IMR-90 (cell line): ENCODE measurements around the gene POFUT2. TPM values are rescaled to one million over a fixed set of nuclear protein-coding genes. Genes with fewer than 3 reads are reported as not detected.

Experiments
- ATAC-seq: fragments of 200-7000 bp; cut with Tn5 transposase; 2 replicates; pipeline ENCODE4 v1.9.1; 2020; ENCODE audit warnings: low read depth, mild to moderate bottlenecking, moderate library complexity
- BruUV-seq: library from RNA; stranded (reverse); fragments of 400-500 nt; replicated peaks from 2 replicates; lab custom pipeline; 2021; lab: Mats Ljungman, UMichigan
- CTCF ChIA-PET: fragments of 300-600 bp; formaldehyde crosslinking; extraction: SDS; loops from one replicate; lab custom pipeline; 2021; ENCODE audit warnings: antibody characterized with exemption; lab: Yijun Ruan, JAX
- POLR2A ChIA-PET: fragments of 300-600 bp; sonication (Branson Sonifier 250); formaldehyde crosslinking; loops from one replicate; lab custom pipeline; 2022; ENCODE audit warnings: antibody characterized with exemption; ENCODE audit not compliant: unreplicated experiment; lab: Charles Lee
- DNase-seq: peaks from one replicate; pipeline ENCODE4 v3.0.0; 2013
- H2AFZ ChIP-seq: replicated peaks from 2 replicates; pipeline ENCODE3; 2013; ENCODE audit warnings: low read length, mild to moderate bottlenecking; ENCODE audit not compliant: poor library complexity
- H2AK5ac ChIP-seq: 2 replicates; pipeline ENCODE4 v1.6.1; 2013; ENCODE audit warnings: low read depth, low read length, inconsistent platforms
- H2AK9ac ChIP-seq: replicated peaks from 2 replicates; pipeline ENCODE3; 2013; ENCODE audit warnings: mild to moderate bottlenecking, low read depth, low read length, moderate library complexity; ENCODE audit not compliant: poor library complexity
- H2BK120ac ChIP-seq: 2 replicates; pipeline ENCODE4 v1.6.1; 2013; ENCODE audit warnings: low read depth, low read length, inconsistent platforms
- H2BK15ac ChIP-seq: 3 replicates; pipeline ENCODE4 v1.6.1; 2013; ENCODE audit warnings: low read depth, low read length, inconsistent platforms
- H2BK20ac ChIP-seq: 2 replicates; pipeline ENCODE4 v1.6.1; 2013; ENCODE audit warnings: low read depth, mild to moderate bottlenecking, inconsistent platforms, low read length, moderate library complexity
- H2BK5ac ChIP-seq: 2 replicates; pipeline ENCODE4 v1.6.1; 2013; ENCODE audit warnings: mild to moderate bottlenecking, low read depth, low read length, inconsistent platforms; ENCODE audit not compliant: poor library complexity, severe bottlenecking
- H3K14ac ChIP-seq: replicated peaks from 2 replicates; pipeline ENCODE4 v1.6.1; 2013; ENCODE audit warnings: low read depth, low read length, inconsistent platforms
- H3K18ac ChIP-seq: 2 replicates; pipeline ENCODE4 v1.6.1; 2013; ENCODE audit warnings: low read depth, low read length, control low read depth
- H3K23ac ChIP-seq: 2 replicates; pipeline ENCODE4 v1.6.1; 2013; ENCODE audit warnings: low read depth, low read length, inconsistent platforms
- H3K27ac ChIP-seq: 2 replicates; pipeline ENCODE4 v1.5.1; 2013; ENCODE audit warnings: mild to moderate bottlenecking, control low read depth, low read length; ENCODE audit not compliant: insufficient read depth
- H3K27me3 ChIP-seq: 2 replicates; pipeline ENCODE4 v1.6.1; 2013; ENCODE audit warnings: low read length; ENCODE audit not compliant: control insufficient read depth, insufficient read depth
- H3K36me3 ChIP-seq: 2 replicates; pipeline ENCODE4 v1.6.1; 2013; ENCODE audit warnings: low read length, mixed read lengths; ENCODE audit not compliant: control insufficient read depth, insufficient read depth
- H3K4ac ChIP-seq: 2 replicates; pipeline ENCODE4 v1.6.1; 2013; ENCODE audit warnings: low read depth, low read length, inconsistent platforms
- H3K4me1 ChIP-seq: 2 replicates; pipeline ENCODE4 v1.6.1; 2013; ENCODE audit warnings: low read length, mixed read lengths; ENCODE audit not compliant: control insufficient read depth, insufficient read depth
- H3K4me2 ChIP-seq: 2 replicates; pipeline ENCODE4 v1.6.1; 2013; ENCODE audit warnings: low read depth, mild to moderate bottlenecking, control low read depth, low read length, moderate library complexity
- H3K4me3 ChIP-seq: 2 replicates; pipeline ENCODE4 v1.5.1; 2013; ENCODE audit warnings: low read depth, mild to moderate bottlenecking, control low read depth, low read length, moderate library complexity; ENCODE audit not compliant: insufficient read depth
- H3K56ac ChIP-seq: 2 replicates; pipeline ENCODE4 v1.6.1; 2013; ENCODE audit warnings: low read length, inconsistent platforms; ENCODE audit not compliant: insufficient read depth; ENCODE audit errors: extremely low read depth
- H3K79me1 ChIP-seq, 2 experiments: 2 replicates each; pipeline ENCODE4 v1.6.1; 2013; ENCODE audit warnings: low read length in 2 of 2, inconsistent platforms in 1 of 2, low read depth in 1 of 2
- H3K9ac ChIP-seq: 2 replicates; pipeline ENCODE4 v1.6.1; 2013; ENCODE audit warnings: low read depth, low read length, control low read depth
- H3K9me1 ChIP-seq: 2 replicates; pipeline ENCODE4 v1.6.1; 2013; ENCODE audit warnings: low read length, inconsistent platforms; ENCODE audit not compliant: insufficient read depth
- H3K9me3 ChIP-seq: 2 replicates; pipeline ENCODE4 v1.6.1; 2013; ENCODE audit warnings: low read length; ENCODE audit not compliant: control insufficient read depth, insufficient read depth
- H4K20me1 ChIP-seq: 2 replicates; pipeline ENCODE4 v1.6.1; 2013; ENCODE audit warnings: low read length, inconsistent platforms; ENCODE audit not compliant: insufficient read depth
- H4K5ac ChIP-seq: 2 replicates; pipeline ENCODE4 v1.6.1; 2013; ENCODE audit warnings: mild to moderate bottlenecking, low read depth, low read length, control low read depth
- H4K8ac ChIP-seq, 2 experiments: 2 replicates each; pipeline ENCODE4 v1.6.1; 2013; ENCODE audit warnings: low read depth in 2 of 2, low read length in 2 of 2, control low read depth in 1 of 2, inconsistent platforms in 1 of 2
- H4K91ac ChIP-seq: 2 replicates; pipeline ENCODE4 v1.6.1; 2013; ENCODE audit warnings: low read depth, low read length, inconsistent platforms; ENCODE audit not compliant: insufficient read depth
- BHLHE40 ChIP-seq: fragments of 150-350 bp; IDR thresholded peaks from 2 replicates; pipeline ENCODE4 v1.6.1; 2016; ENCODE audit warnings: mild to moderate bottlenecking, low read depth, low read length
- CEBPB ChIP-seq: IDR thresholded peaks from 2 replicates; pipeline ENCODE4 v1.6.1; 2012; ENCODE audit warnings: low read depth, low read length, improper control_type of control experiment
- CHD1 ChIP-seq: IDR thresholded peaks from 2 replicates; pipeline ENCODE4 v1.6.1; 2012; ENCODE audit warnings: low read depth, low read length, improper control_type of control experiment
- MAFK ChIP-seq: IDR thresholded peaks from 2 replicates; pipeline ENCODE4 v1.6.1; 2012; ENCODE audit warnings: low read depth, low read length, improper control_type of control experiment
- MAZ ChIP-seq: IDR thresholded peaks from 2 replicates; pipeline ENCODE4 v1.6.1; 2012; ENCODE audit warnings: low read depth, mild to moderate bottlenecking, low read length, improper control_type of control experiment, moderate library complexity, borderline replicate concordance
- NFE2L2 ChIP-seq: fragments of 150-350 bp; IDR thresholded peaks from 2 replicates; pipeline ENCODE4 v1.6.1; 2016; ENCODE audit warnings: low read depth, mild to moderate bottlenecking, low read length
- POLR2A ChIP-seq: IDR thresholded peaks from 2 replicates; pipeline ENCODE4 v1.6.1; 2012; ENCODE audit warnings: mild to moderate bottlenecking, low read depth, low read length
- RAD21 ChIP-seq: IDR thresholded peaks from 2 replicates; pipeline ENCODE4 v1.6.1; 2012; ENCODE audit warnings: low read length, improper control_type of control experiment
- RCOR1 ChIP-seq: IDR thresholded peaks from 2 replicates; pipeline ENCODE4 v1.6.1; 2012; ENCODE audit warnings: mild to moderate bottlenecking, low read length, improper control_type of control experiment; ENCODE audit not compliant: insufficient replicate concordance
- SMC3 ChIP-seq: fragments of 150-350 bp; IDR thresholded peaks from 2 replicates; pipeline ENCODE4 v1.6.1; 2016; ENCODE audit warnings: low read depth, mild to moderate bottlenecking, antibody characterized with exemption, low read length, moderate library complexity
- USF2 ChIP-seq: fragments of 150-350 bp; IDR thresholded peaks from 2 replicates; pipeline ENCODE4 v1.6.1; 2017; ENCODE audit warnings: mild to moderate bottlenecking, antibody characterized with exemption, low read length, low read depth
- WGBS, 2 experiments: methylation state at CpG; one replicate each; pipeline versions ENCODE4 v1.1.5 to v1.1.7; 2013; ENCODE audit warnings: missing lambda C conversion rate in 2 of 2; ENCODE audit not compliant: insufficient read length in 1 of 2; ENCODE audit errors: extremely low coverage in 2 of 2; 5-methylcytosine and 5-hydroxymethylcytosine counted together
- dilution Hi-C: fragments of 300-500 bp; cut with HindIII; formaldehyde crosslinking; loops from one replicate; pipeline ENCODE4 v1.14.3; 2018; ENCODE audit warnings: low sequenced_read_pairs; ENCODE audit not compliant: unreplicated experiment
- in situ Hi-C: fragments of 300-500 bp; cut with MboI; formaldehyde crosslinking; loops from 3 replicates; pipeline ENCODE4 v1.14.3; 2019; ENCODE audit warnings: low sequenced_read_pairs, inconsistent platforms, mixed read lengths
- intact Hi-C: fragments of 100-400 bp; cut with micrococcal nuclease; formaldehyde crosslinking; loops from 2 replicates; pipeline ENCODE4 v1.10.0; 2022
- polyA plus RNA-seq, 3 experiments: library from polyadenylated mRNA; depleted of rRNA; stranded (reverse); fragments of >200 nt; gene quantifications; 2 replicates each; pipeline ENCODE4 v1.2.3, GENCODE V29; 2012; ENCODE audit warnings: low replicate concordance in 1 of 3
- total RNA-seq: library from RNA; depleted of rRNA; stranded (reverse); fragments of >200 nt; gene quantifications from 2 replicates; pipeline ENCODE4 v1.2.3, GENCODE V29; 2012
- TF ChIP-seq, protein P1 (sequence below): conservative IDR thresholded peaks from 2 replicates; pipeline ENCODE4 v1.5.1; 2012; ENCODE audit warnings: mild to moderate bottlenecking, low read depth, low read length, improper control_type of control experiment

Gene POFUT2
- total and polyA plus RNA-seq, 2 of the 4 experiments (the other 2 are of a cell fraction): 18.8 to 59.3 TPM

DNA sequence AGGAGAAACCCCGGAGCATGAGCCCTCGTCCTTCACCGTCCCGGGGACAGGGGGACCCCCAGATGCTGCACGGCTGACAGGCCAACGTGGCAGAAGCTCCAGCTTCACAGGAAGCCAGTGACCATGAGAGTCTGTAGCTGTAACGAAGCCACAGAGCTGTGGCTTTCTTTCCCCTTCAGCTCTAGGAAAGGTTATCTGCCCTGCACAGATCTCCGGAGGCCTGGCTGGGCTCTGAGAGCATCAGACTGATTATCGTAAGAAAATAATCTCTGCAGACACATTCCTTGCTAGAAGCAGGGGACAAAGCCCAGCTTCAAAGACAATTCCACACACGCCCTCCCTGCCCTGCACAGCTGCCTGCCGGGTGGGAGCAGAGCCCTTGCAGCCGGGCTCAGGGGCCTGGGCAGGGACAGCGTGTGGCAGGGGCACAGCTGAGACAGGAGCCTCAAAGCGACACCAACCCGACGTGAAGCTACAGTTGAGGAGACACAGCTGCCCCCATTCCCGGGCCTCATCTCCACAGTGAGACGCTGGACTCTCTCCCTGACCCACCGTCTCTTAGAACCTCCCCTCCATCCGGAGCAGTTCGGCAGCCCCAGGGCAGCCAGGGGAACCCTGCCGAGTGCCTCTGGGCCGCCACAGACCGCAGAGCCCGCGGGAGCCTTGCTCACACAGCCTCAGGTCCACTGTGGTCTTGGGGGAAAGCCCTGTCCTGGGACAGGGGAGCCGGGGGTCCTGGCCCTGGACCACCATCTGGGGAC lies 30.6 kb downstream of the POFUT2 start (continued):
- TF ChIP-seq MAZ: no peak

GRCh38 chr21:45256021-45256911 lies 31.4 kb downstream of the POFUT2 start:
- no TSS peak for BruUV-seq
- H2BK15ac ChIP-seq: no peak overlapping the region
- ATAC-seq (no peak), DNase-seq (no peak)
- CTCF ChIA-PET: interaction anchor here (0.7 kb wide), 1 partner anchor 116 kb away, joined by 4 read pairs; no protein-coding TSS in a partner anchor
- H2AK5ac ChIP-seq: no peak overlapping the region; the same call in 1 of the 2 replicates
- no peak overlapping the region for H2BK20ac ChIP-seq
- H4K5ac ChIP-seq: no peak overlapping the region
- no peak overlapping the region for H3K27ac ChIP-seq
- H3K23ac ChIP-seq: no peak overlapping the region
- H3K36me3 ChIP-seq: no peaks in the 10 kb centered on the region
- no peaks in the 10 kb centered on the region; the same call in 1 of the 2 replicates for H4K20me1 ChIP-seq
- no peak overlapping the region for H4K91ac ChIP-seq
- H3K18ac ChIP-seq: no peak overlapping the region
- dilution Hi-C loops (no loop called here), in situ Hi-C loops (no loop called here), intact Hi-C loops (no loop called here)
- H3K14ac ChIP-seq: no peak overlapping the region
- peaks cover 24% of the 10 kb centered on the region for H3K27me3 ChIP-seq
- H3K4ac ChIP-seq: no peak overlapping the region
- H2AFZ ChIP-seq: no peak overlapping the region
- H2AK9ac ChIP-seq: peak overlapping the region; percentile 57
- no peak overlapping the region for H4K8ac ChIP-seq
- H3K9ac ChIP-seq: no peak overlapping the region
- WGBS, 2 experiments: 91% methylated on average over 8 of the region's 31 CpGs; no CpG with 5 or more reads in 1 of the 2 experiments
- no peaks in the 10 kb centered on the region for H3K79me1 ChIP-seq
- no peak overlapping the region for H3K56ac ChIP-seq
- H3K9me3 ChIP-seq: peaks cover 4% of the 10 kb centered on the region; the same call in 1 of the 2 replicates
- POLR2A ChIA-PET: no interaction called here
- H2BK120ac ChIP-seq: no peak overlapping the region
- H3K4me3 ChIP-seq: no peak overlapping the region
- no peak overlapping the region for H3K4me2 ChIP-seq
- peaks cover 3% of the 10 kb centered on the region; the same call in 1 of the 2 replicates for H3K9me1 ChIP-seq
- H3K4me1 ChIP-seq: peaks cover 4% of the 10 kb centered on the region
- no peak overlapping the region for H2BK5ac ChIP-seq
- TF ChIP-seq MAZ (no peak), CEBPB (no peak), USF2 (no peak), NFE2L2 (no peak), RAD21 (no peak), CHD1 (no peak), POLR2A (no peak), BHLHE40 (no peak), SMC3 (no peak), RCOR1 (no peak), MAFK (no peak)
- TF ChIP-seq, protein P1, sequence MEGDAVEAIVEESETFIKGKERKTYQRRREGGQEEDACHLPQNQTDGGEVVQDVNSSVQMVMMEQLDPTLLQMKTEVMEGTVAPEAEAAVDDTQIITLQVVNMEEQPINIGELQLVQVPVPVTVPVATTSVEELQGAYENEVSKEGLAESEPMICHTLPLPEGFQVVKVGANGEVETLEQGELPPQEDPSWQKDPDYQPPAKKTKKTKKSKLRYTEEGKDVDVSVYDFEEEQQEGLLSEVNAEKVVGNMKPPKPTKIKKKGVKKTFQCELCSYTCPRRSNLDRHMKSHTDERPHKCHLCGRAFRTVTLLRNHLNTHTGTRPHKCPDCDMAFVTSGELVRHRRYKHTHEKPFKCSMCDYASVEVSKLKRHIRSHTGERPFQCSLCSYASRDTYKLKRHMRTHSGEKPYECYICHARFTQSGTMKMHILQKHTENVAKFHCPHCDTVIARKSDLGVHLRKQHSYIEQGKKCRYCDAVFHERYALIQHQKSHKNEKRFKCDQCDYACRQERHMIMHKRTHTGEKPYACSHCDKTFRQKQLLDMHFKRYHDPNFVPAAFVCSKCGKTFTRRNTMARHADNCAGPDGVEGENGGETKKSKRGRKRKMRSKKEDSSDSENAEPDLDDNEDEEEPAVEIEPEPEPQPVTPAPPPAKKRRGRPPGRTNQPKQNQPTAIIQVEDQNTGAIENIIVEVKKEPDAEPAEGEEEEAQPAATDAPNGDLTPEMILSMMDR: no peak
